Astrocyte (in vitro differentiated cells and primary cell): ENCODE results near the gene FAAP100.

Experiments used
- CTCF ChIP-seq: IDR thresholded peaks from 2 replicates; pipeline ENCODE4 v1.5.1; 2011; ENCODE audit warnings: low read depth, mild to moderate bottlenecking, inconsistent platforms, low read length, moderate library complexity; ENCODE audit not compliant: insufficient read depth
- EZH2 ChIP-seq: IDR thresholded peaks from 2 replicates; pipeline ENCODE4 v1.6.1; 2012; ENCODE audit warnings: mild to moderate bottlenecking, low read length, inconsistent platforms; ENCODE audit not compliant: insufficient read depth

- TF ChIP-seq CTCF = no peak
- no peak for TF ChIP-seq EZH2
These were observed 26.5 kb upstream of the FAAP100 start for GRCh38 chr17:81578561-81579225.
